ENCODE results near the gene CMTM5.
"Not testable (repeated sequence)": the region's sequence is repeated elsewhere in the genome, so short reads cannot be mapped to it uniquely, and the experiment has no call there.

Gene CMTM5

DNA sequence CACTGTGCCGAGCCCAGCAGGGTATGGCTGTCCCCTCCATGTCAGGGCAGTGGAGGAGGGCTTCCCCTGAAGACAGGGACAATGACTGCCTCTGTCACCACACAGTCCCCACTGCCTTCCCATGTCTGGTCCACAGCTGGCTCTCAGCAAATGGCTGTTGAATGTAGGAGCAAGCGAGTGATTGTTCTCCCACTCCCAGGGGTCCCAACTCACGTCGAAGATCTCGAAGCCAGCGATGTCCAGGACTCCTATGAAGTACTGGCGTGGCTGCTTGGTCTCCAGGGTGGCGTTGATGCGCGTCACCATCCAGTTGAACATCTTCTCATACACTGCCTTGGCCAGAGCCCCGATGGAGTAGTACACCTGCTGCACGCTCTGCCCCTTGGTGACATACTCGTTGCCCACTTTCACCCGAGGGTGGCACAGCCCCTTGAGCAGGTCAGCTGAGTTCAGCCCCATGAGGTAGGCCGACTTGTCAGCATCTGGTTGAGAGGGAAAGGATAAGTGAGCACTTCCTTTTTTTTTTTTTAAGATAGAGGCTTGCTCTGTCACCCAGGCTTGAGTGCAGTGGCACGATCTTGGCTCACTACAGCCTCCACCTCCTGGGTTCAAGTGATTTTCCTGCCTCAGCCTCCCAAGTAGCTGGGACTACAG lies 23.8 kb downstream of the CMTM5 start:
- not testable (repeated sequence) for DNase-seq

DNA sequence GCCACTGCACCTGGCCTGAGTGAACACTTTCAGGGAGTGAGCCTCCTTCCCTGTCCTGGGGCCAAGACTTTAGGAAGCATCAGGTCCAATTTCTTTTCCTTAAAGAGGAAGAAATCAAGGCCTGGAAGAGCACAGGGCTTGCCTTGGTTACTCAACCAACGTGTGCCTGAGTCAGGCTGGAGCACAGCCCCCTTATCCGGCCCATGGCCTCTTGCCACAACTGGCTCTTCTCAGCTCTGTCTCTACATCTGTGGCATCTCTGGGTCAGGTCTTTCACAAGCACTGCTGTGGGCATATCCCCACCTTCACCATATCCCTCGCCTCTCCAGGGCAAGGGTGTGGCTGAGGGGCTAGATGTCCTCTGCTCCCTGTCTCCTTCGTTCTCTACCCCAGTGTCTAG lies 24.4 kb downstream of the CMTM5 start:
- no peak for DNase-seq

- DNase-seq = no peak
Measured at GRCh38 chr14:23402296-23403138, 25.7 kb downstream of the CMTM5 start.

DNA sequence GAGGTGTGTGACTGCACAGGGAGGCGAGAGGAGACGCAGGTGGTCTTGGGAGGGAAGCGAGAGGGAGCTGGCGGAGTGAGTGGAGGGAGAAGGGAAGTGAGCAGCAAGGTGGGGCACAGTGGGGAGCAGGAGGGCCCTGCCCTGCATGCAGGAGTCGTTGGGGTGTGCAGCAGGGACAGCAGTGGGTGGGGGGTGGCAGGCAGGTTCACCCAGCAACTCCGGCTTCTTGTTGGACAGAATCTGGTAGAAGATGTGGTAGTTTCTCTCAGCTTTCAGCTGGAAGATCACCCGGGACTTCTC lies 26.2 kb downstream of the CMTM5 start:
- DNase-seq = no peak

GRCh38 chr14:23403908-23404307 lies 27.1 kb downstream of the CMTM5 start:
- DNase-seq = no peak

DNA sequence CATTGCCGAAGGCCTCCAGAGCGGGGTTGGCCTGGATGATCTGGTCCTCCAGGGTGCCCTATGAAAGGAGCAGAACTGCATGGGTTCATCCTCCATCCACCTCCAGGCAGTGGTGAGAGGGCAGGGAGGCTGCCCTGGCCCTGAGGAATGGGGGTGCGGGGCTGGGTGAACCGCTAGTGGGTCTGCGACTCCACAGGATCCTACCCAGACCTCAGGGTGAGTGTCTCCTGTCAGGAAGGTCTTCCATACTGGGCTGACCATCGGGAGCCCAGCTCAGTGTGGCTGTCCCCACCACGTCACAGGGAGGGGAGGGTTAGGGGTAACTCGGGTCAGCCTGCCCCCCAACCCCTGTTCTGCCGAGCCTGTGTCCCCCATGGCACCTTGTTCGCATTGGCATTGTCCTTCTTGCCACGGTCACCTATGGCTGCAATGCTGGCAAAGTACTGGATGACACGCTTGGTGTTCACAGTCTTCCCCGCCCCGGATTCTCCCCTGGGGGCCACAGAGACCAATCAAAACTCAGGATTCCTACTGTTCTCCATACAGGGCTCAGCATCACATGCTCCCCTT lies 27.6 kb downstream of the CMTM5 start:
- DNase-seq = no peak

DNA sequence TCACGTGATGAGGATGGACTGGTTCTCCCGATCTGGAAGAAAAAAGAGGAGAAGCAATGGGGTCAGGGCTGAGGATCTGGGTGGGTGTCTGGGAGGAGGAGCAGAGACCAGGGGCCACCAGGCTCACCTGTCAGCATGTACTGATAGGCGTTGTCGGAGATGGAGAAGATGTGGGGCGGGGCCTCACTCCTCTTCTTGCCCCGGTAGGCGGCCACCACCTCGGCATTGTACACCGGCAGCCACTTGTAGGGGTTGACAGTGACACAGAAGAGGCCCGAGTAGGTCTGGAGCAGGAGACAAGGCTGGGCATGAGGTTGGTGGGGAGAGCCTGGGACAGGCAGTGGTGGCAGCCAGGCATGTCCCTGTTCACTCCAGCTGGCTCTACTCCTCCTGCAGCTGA lies 28.2 kb downstream of the CMTM5 start:
- DNase-seq = no peak

DNA sequence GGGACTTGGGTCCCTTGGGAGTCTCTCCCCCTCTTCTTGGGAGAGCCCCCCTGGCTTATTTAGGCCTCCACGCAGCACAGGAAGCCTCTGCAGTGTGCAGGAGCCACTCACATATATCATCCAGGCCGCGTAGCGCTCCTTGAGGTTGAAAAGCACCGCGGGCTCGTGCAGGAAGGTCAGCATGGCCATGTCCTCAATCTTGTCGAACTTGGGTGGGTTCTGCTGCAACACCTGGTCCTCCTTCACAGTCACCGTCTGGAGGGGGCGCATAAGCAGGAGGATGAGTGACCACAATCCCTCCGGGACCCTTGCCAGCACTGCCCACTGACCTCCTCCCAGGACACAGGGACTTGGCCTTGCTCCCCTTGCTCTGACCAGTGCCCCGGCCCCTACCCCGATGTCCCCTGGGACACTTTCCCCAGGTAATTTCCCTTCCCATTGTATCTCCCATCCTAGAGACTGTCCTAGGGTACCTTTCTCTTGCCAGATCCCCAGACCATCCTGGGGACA lies 28.7 kb downstream of the CMTM5 start:
- no peak for DNase-seq

GRCh38 chr14:23406244-23406643 lies 29.4 kb downstream of the CMTM5 start:
- DNase-seq = no peak

- DNase-seq = no peak
Measured at GRCh38 chr14:23406725-23407355, 30.0 kb downstream of the CMTM5 start.

DNA sequence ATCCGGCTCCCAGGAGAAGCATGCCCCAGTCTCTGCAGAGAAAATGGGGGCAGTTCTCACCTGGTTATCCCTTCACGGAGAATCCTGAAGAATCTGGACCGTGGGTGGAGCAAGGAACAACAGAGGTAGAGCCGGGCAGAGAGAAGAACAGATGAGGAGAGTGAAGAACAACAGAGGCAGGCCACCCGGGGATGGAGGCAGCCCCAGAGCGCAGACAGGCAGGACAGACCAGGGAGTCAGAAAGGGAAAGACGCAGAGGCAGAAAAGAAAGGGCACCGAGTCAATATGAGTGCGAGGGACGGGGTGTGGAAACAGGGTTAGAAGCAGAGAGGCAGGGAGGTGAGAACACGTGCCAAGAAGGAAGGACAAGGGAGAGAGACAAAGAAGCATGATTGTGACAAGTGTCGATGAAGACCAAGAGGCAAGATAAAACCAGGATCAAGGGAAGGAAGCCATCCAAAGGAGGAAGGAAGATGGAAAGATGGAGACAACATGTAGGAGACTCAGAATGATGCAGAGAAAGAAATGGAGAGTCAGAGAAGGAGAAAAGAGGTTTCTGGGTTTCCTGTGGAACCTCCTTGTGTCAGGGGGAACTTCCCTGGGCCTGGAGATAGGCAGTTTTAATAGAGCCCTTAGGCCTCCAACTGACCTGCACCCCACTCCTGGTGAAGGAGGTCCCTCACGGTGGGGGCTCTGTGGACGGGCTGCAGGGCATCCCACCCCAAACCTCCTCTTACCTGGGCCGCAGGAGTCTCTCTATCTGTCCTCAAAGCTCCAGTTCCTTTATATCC lies 30.9 kb downstream of the CMTM5 start, which contains the start of gene MYH6:
Gene MYH6, minus strand, starts transcription at position 758 of the 791 bp plus-strand sequence. CDS start 1,050 bp downstream, outside the sequence.
- DNase-seq = no peak

DNA sequence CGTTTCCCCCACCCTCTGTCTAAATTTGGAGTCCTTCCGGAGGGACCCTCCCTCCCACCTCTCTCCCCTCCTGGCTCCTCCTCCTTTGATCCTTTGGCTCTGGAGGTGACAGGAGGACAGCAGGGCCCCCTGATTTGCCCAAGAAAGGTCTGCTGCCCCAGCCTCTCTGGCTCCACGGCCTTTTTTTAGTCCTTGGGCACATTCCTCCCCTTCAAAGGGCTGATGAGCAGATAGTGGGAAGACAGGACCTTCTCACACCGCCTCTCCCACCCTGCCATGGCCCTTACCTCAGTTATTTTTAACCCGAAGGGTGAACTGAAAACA lies 31.4 kb downstream of the CMTM5 start:
- no peak for DNase-seq

DNA sequence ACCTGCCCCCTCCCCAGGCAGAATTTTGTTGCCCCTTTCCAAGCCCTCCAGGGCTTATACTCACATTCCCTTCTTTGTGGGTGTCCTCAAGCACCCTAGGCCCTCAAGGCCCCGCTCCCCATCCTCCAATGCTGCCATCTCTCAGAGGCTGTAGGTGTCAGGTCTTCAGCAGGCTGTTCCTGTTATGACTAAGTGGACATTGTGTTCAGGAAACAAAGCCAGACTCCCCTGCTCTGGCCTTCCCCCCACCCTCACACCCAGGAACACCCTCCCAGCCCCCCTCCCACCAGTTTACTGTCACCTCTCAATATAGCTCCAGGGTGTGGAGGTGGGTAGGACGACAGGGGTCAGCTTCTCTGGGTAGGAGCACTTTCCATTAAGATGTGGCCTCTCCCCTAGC lies 32.6 kb downstream of the CMTM5 start:
- no peak for DNase-seq

GRCh38 chr14:23409966-23410635 lies 33.3 kb downstream of the CMTM5 start:
- no peak for DNase-seq

DNA sequence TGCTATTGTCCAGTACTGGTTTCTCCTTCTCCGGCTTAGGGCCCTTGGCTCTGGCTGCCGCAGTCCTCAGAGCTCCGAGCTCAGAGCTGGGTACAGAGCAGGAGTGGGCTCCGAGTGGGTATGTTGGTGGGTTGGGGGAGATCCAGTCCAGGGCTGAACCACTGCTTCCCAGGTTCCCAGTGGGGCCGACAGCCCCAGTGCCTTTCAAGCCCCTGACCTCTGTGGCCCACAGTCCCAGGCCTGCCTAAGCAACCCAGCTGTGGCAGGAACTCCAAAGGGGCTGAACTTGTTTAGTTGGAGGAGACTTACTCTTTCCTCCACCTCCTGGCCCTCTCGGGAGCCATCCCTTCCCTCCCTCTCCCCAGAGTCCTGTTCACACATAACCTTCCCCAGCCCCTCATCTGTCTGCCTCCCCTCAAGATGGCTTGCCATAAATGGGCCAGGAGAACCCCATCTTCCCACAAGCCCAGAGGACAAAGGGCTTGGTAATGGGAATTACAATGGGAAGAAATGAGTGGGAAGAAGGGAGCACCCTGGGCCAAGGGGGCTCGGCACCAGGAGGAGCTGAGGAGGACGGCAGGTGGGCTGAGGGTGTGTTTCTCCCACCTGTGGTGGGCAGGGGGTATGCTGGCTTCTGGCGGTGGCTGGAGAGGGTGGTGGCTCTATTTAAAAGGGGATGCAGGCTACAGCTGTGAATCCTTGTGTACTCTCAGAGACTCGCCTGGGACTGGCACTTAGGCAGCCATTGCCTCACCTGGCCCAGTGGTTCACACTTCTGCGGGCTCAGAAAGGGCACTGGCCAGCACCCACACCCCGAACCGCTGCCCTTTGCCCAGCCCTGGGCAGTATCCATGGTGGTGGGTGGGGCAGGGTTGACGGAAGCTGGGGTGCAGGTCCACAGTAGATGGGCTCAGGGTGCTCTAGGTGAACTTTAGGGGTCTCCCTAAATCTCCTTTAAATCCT lies 35.0 kb downstream of the CMTM5 start:
- no peak for DNase-seq

- DNase-seq = no peak
Measured at GRCh38 chr14:23413681-23414080, 36.8 kb downstream of the CMTM5 start.

- DNase-seq = no peak
Measured at GRCh38 chr14:23414254-23414653, 37.4 kb downstream of the CMTM5 start.

GRCh38 chr14:23414906-23415820 lies 38.3 kb downstream of the CMTM5 start:
- DNase-seq = no peak

DNA sequence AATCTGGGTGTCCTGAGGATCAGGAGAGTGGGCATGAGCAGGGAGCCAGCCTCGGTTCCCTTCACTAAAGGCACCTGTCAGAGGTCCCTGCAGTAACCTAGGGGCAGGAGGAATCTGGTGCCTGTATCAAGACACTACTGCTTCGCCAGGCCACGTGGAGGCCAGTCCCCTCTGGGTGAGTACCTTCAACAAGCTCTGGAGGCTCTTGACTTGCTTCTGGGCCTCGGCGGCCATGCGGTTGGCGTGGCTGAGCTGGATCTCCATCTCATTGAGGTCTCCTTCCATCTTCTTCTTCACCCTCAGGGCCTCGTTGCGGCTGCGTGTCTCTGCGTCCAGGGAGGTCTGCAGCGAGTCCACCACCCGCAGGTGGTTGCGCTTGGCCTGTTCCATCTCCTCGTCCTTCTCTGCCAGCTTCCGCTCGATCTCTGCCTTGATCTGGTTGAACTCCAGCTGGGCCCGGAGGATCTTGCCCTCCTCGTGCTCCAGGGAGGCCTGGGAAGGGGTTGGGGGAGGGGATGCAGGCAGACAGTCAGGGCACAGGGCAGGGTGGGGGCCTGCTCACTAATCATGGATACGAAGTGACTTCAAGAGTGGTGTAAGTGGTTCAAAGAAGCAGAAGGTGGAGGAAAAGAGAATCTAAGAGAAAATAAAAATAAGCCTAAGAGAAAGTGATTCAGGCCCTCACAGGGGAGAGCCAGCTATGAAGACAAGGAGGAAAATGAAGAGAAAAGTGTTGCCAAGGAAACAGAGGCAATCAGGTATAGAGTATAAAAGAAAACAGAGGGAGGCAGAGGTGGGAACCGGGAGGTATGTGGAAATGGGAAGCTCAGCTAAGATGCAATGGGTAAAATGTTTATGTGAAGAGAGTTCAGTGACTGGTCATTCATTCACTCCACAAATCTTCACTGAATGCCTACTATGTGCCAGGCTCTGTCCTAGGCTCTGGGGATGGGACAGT lies 39.3 kb downstream of the CMTM5 start:
- DNase-seq = no peak

All from DMS 273 treated with DMSO at 0.1 percent for 48 hours (cell line).